Measurements from ENCODE around the gene UNC5C. TPM values are rescaled to one million over a fixed set of nuclear protein-coding genes. Genes with fewer than 3 reads are reported as not detected.

Gene UNC5C
- total RNA-seq, 2 experiments from 2014 or later, result not detected

DNA sequence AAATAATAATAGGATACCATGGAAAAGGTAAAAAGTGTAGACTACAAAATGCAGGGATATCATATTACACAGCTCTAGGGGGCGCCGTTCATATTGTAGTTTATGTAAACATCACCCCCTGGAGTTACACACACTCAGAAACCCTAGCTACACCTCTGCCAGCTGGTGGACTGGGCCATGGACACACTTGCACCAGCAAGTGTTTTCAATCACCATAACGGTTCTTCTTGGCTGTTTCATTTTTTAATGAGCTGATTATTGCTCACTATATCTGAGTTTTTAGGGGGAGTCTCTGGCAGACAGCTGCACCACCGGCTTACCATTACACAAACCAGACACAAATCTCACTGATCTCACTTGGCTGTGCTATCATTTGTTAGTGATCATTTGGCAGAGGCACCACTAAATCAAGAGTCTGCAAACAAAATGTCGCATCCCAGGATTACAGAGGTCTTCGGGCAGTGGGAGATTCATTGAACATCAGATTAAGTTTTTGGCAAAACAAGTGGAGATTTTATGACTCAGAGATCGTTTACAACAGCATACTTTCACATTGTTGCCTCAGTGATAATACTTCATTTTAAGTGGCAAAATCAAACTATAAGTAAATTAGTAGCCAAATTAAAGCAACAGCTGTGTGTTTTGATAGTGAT, 185.7 kb downstream of the UNC5C start:
- H3K27me3 ChIP-seq (ENCODE audit: control insufficient read depth in 1 of 2, insufficient read depth in 2 of 2, low read length in 2 of 2), result no peaks in the 10 kb centered on the region
- TF ChIP-seq, protein P1, sequence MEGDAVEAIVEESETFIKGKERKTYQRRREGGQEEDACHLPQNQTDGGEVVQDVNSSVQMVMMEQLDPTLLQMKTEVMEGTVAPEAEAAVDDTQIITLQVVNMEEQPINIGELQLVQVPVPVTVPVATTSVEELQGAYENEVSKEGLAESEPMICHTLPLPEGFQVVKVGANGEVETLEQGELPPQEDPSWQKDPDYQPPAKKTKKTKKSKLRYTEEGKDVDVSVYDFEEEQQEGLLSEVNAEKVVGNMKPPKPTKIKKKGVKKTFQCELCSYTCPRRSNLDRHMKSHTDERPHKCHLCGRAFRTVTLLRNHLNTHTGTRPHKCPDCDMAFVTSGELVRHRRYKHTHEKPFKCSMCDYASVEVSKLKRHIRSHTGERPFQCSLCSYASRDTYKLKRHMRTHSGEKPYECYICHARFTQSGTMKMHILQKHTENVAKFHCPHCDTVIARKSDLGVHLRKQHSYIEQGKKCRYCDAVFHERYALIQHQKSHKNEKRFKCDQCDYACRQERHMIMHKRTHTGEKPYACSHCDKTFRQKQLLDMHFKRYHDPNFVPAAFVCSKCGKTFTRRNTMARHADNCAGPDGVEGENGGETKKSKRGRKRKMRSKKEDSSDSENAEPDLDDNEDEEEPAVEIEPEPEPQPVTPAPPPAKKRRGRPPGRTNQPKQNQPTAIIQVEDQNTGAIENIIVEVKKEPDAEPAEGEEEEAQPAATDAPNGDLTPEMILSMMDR (IDR thresholded peaks at IDR 0.05), result no peak
- ATAC-seq (ENCODE audit: poor library complexity) (no peak), DNase-seq (no peak)
- Mint-ChIP-seq H3K36me3 (ENCODE audit: low read depth) (no peaks in the 10 kb centered on the region), H3K4me1 (ENCODE audit: low read depth) (no peaks in the 10 kb centered on the region), H3K4me3 (no peak overlapping the region), H3K9me3 (no peaks in the 10 kb centered on the region), H3K27ac (no peak overlapping the region), H3K27me3 (no peaks in the 10 kb centered on the region)
- intact Hi-C loops (cut with DNase I, micrococcal nuclease), result no loop called here
- POLR2A ChIA-PET, result no interaction called here
- no peaks in the 10 kb centered on the region for H3K36me3 ChIP-seq (ENCODE audit: insufficient read depth, low read length)
- no peak overlapping the region for H3K27ac ChIP-seq (ENCODE audit: low read depth in 1 of 2, low read length in 2 of 2)
- H3K9me3 ChIP-seq (ENCODE audit: control insufficient read depth in 1 of 2, insufficient read depth in 1 of 2, low read length in 2 of 2), result no peaks in the 10 kb centered on the region
- no peaks in the 10 kb centered on the region for H3K4me1 ChIP-seq (ENCODE audit: insufficient read depth, low read length)
- CTCF ChIA-PET, result no interaction called here
- H3K4me3 ChIP-seq (ENCODE audit: low read length), result no peak overlapping the region

DNA sequence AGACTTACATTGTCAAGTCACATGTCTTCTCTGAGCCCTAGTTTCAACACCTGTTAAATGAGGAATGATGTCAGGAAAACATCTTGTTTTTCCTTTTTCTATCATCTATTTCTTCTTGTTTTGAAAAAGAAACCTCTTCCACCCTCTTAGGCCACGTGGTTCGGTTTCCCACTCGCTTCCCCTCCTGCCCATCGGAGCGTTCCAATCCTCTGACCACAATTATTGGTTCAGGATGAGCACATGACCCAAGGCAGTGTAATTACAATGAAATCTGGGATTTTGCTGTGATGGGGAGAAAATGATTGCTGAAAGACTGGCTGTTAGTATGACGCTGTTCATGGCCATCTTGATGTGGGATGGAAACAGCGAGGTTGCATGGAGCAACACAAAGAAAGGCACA, 186.7 kb downstream of the UNC5C start:
- no peak overlapping the region for H3K27ac Mint-ChIP-seq
- H3K27me3 Mint-ChIP-seq, result no peaks in the 10 kb centered on the region
- CTCF ChIA-PET, result no interaction called here
- Histone ChIP-seq H3K4me3 (ENCODE audit: low read length) (no peak overlapping the region), H3K27me3 (ENCODE audit: control insufficient read depth in 1 of 2, insufficient read depth in 2 of 2, low read length in 2 of 2) (no peaks in the 10 kb centered on the region), H3K9me3 (ENCODE audit: control insufficient read depth in 1 of 2, insufficient read depth in 1 of 2, low read length in 2 of 2) (peaks cover 0 to 5% of the 10 kb centered on the region in 2 experiments), H3K36me3 (ENCODE audit: insufficient read depth, low read length) (no peaks in the 10 kb centered on the region), H3K4me1 (ENCODE audit: insufficient read depth, low read length) (no peaks in the 10 kb centered on the region), H3K27ac (ENCODE audit: low read depth in 1 of 2, low read length in 2 of 2) (no peak overlapping the region)
- ATAC-seq (ENCODE audit: poor library complexity) (no peak), DNase-seq (no peak)
- no peak overlapping the region for H3K4me3 Mint-ChIP-seq
- POLR2A ChIA-PET, result no interaction called here
- no peaks in the 10 kb centered on the region for H3K36me3 Mint-ChIP-seq (ENCODE audit: low read depth)
- no peaks in the 10 kb centered on the region for H3K9me3 Mint-ChIP-seq
- TF ChIP-seq, protein P1 (IDR thresholded peaks at IDR 0.05), result no peak
- intact Hi-C loops (cut with DNase I, micrococcal nuclease), result no loop called here
- H3K4me1 Mint-ChIP-seq (ENCODE audit: low read depth), result no peaks in the 10 kb centered on the region

DNA sequence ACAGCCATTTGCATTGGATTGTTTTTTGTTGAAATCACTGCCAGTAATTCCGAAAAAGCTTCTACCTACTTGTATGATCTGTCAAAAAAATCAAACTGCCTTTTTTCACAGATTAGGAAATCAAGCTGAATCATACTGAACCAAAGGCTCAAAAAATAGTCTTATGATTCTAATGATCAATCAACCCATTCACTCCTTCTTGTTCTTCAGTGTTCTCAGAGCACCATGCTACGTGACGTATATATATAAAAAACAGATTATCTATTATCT, 187.1 kb downstream of the UNC5C start:
- Histone ChIP-seq H3K4me3 (ENCODE audit: low read length) (no peak overlapping the region), H3K27me3 (ENCODE audit: control insufficient read depth in 1 of 2, insufficient read depth in 2 of 2, low read length in 2 of 2) (no peaks in the 10 kb centered on the region), H3K4me1 (ENCODE audit: insufficient read depth, low read length) (no peaks in the 10 kb centered on the region), H3K27ac (ENCODE audit: low read depth in 1 of 2, low read length in 2 of 2) (no peak overlapping the region), H3K36me3 (ENCODE audit: insufficient read depth, low read length) (no peaks in the 10 kb centered on the region), H3K9me3 (ENCODE audit: control insufficient read depth in 1 of 2, insufficient read depth in 1 of 2, low read length in 2 of 2) (peaks cover 0 to 5% of the 10 kb centered on the region in 2 experiments)
- intact Hi-C loops (cut with DNase I, micrococcal nuclease), result no loop called here
- ChIA-PET CTCF (no interaction called here), POLR2A (no interaction called here)
- DNase-seq (no peak), ATAC-seq (ENCODE audit: poor library complexity) (no peak)
- H3K4me1 Mint-ChIP-seq (ENCODE audit: low read depth), result no peaks in the 10 kb centered on the region
- TF ChIP-seq, protein P1 (IDR thresholded peaks at IDR 0.05), result no peak
- no peaks in the 10 kb centered on the region for H3K27me3 Mint-ChIP-seq
- H3K27ac Mint-ChIP-seq, result no peak overlapping the region
- H3K4me3 Mint-ChIP-seq, result no peak overlapping the region
- H3K9me3 Mint-ChIP-seq, result no peaks in the 10 kb centered on the region
- H3K36me3 Mint-ChIP-seq (ENCODE audit: low read depth), result no peaks in the 10 kb centered on the region
